ENCODE data around the gene HOXA3. TPM values are rescaled to one million over a fixed set of nuclear protein-coding genes. Genes with fewer than 3 reads are reported as not detected.

HOXA3 gene
- total RNA-seq, 4 donors from 2014 or later: 5.5 to 19.9 (median 6.2) TPM

DNA sequence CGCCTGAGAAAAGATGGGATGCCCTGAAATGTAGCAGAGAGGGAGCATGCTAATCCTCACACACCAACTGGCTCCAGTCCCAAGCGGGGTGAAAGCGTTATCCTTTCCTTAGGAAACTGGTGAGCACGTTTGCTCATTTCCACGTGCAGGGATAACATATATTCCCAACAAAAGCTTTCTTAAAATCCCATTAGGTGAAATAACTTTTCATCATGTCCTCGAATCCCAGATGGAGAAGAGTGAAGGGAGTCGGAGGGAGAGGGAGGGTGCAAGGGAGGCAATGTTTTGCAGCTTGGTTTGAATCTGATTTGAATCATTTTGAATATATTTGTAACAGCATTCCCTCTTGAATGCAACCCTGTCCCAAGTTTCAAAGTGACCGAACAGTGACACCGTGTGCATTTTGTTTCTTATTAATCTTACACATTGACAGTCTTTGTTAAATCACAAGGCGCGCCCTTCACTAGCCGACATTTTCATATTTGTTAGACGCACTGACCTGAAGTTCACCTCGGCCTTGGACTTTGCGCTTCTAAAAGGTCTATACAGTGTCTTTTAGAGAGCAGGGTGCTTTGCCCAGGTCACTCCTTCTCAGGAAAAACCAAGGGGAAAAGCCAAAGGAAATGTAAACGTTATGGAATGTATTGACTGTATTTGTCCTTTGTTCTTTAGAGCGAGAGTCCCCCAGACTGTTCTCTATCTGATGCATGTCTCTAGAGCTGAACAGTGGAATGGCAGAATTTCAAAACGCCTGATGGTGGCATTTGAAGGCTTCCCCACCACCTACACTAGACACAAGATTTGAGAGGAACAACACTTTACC is 18.8 kb downstream of the HOXA3 start:
- WGBS: 73% methylated on average over 18 of the region's 18 CpGs
- Histone ChIP-seq H3K4me1 (peaks cover 57% of the 10 kb centered on the region), H3K4me3 (no peak overlapping the region), H3K27me3 (no peaks in the 10 kb centered on the region), H3K36me3 (no peaks in the 10 kb centered on the region), H3K27ac (no peak overlapping the region), H3K9me3 (no peaks in the 10 kb centered on the region)
- DNase-seq (ENCODE audit: low spot score in 2 of 2): no peak
- TF ChIP-seq, protein P1, sequence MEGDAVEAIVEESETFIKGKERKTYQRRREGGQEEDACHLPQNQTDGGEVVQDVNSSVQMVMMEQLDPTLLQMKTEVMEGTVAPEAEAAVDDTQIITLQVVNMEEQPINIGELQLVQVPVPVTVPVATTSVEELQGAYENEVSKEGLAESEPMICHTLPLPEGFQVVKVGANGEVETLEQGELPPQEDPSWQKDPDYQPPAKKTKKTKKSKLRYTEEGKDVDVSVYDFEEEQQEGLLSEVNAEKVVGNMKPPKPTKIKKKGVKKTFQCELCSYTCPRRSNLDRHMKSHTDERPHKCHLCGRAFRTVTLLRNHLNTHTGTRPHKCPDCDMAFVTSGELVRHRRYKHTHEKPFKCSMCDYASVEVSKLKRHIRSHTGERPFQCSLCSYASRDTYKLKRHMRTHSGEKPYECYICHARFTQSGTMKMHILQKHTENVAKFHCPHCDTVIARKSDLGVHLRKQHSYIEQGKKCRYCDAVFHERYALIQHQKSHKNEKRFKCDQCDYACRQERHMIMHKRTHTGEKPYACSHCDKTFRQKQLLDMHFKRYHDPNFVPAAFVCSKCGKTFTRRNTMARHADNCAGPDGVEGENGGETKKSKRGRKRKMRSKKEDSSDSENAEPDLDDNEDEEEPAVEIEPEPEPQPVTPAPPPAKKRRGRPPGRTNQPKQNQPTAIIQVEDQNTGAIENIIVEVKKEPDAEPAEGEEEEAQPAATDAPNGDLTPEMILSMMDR (IDR thresholded peaks at IDR 0.05): no peak
- TF ChIP-seq POLR2AphosphoS5 (IDR thresholded peaks at IDR 0.05): no peak
- TF ChIP-seq EP300 (IDR thresholded peaks at IDR 0.05): no peak
- TF ChIP-seq POLR2A (IDR thresholded peaks at IDR 0.05): no peak

DNA sequence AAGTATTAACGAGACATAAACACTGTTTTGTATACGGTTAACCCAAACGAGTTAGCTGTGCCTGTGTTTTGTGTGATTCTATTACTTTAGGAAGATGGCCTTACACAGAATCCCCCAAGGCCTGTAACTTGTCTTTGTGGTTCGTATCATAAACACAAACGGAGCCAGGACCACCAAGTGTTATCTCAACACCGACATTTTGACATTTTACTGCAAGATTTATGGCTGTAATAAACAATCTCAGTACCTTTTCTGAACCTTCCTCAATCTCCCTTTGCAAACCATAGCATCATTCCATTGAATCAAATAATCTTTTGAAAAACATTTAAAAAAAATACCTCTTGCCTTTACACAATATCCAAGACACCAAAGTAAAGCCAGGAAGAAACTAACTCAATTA is 19.4 kb downstream of the HOXA3 start:
- H3K9me3 ChIP-seq: no peaks in the 10 kb centered on the region
- TF ChIP-seq EP300 (IDR thresholded peaks at IDR 0.05): no peak
- TF ChIP-seq, protein P1 (IDR thresholded peaks at IDR 0.05): no peak
- TF ChIP-seq POLR2A (IDR thresholded peaks at IDR 0.05): no peak
- no peak for TF ChIP-seq POLR2AphosphoS5 (IDR thresholded peaks at IDR 0.05)
- H3K27ac ChIP-seq: no peak overlapping the region
- DNase-seq (ENCODE audit: low spot score in 2 of 2): no peak
- H3K4me1 ChIP-seq: peaks cover 51% of the 10 kb centered on the region
- no peaks in the 10 kb centered on the region for H3K27me3 ChIP-seq
- H3K4me3 ChIP-seq: no peak overlapping the region
- 65% methylated on average over 6 of the region's 6 CpGs for WGBS
- H3K36me3 ChIP-seq: no peaks in the 10 kb centered on the region

DNA sequence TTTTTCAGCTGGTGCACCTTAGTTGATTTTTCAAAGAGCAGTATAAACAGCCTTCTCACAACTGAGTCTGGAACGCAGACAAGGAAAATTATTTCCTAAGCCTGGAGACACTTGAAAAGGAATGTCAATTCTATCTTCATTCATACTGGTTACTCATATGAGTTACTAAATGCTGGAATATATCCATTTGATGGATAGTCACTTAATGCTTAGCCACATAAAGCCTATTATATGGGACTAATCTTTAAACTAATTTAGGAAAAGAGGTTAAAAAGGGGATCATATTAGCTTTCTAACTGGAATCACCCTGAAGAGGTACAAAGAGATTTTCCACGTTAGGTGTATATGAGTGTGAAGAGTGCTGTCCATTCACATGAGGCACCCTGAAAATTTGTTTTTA is 20.2 kb downstream of the HOXA3 start:
- TF ChIP-seq, protein P1 (IDR thresholded peaks at IDR 0.05): no peak
- TF ChIP-seq EP300 (IDR thresholded peaks at IDR 0.05) (no peak), POLR2A (IDR thresholded peaks at IDR 0.05) (no peak), POLR2AphosphoS5 (IDR thresholded peaks at IDR 0.05) (no peak)
- Histone ChIP-seq H3K4me1 (peaks cover 46% of the 10 kb centered on the region), H3K27ac (no peak overlapping the region), H3K36me3 (no peaks in the 10 kb centered on the region), H3K9me3 (no peaks in the 10 kb centered on the region), H3K27me3 (no peaks in the 10 kb centered on the region), H3K4me3 (no peak overlapping the region)
- DNase-seq (ENCODE audit: low spot score in 2 of 2): no peak
- WGBS: 75% methylated on average over 2 of the region's 2 CpGs

DNA sequence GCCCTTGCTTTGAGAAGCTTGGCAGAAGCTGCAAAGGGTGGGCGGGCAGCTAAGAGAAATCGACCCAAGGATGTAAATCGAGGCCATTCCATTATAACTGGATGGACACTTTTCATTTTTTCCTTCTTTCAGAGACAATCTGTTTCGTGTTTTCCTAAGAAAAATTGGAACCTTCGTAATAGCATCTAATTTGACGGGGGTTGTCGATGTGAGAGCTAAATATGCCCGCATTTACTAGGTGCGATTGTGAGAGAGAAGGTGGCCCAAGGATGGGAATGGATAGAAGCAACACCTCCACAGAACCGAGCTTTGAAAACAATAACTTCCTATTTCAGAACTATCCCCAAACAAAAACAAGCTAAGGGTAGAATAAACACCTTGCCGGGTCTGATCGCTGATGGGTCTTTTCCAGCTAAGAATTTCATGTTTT is 21.0 kb downstream of the HOXA3 start:
- Histone ChIP-seq H3K4me1 (peaks cover 38% of the 10 kb centered on the region), H3K27ac (peak overlapping the region; percentile 87), H3K9me3 (no peaks in the 10 kb centered on the region), H3K36me3 (no peaks in the 10 kb centered on the region), H3K4me3 (peak overlapping the region; percentile 85), H3K27me3 (no peaks in the 10 kb centered on the region)
- 44% methylated on average over 12 of the region's 12 CpGs for WGBS
- TF ChIP-seq, protein P1 (IDR thresholded peaks at IDR 0.05): no peak
- TF ChIP-seq POLR2AphosphoS5 (IDR thresholded peaks at IDR 0.05) (no peak), EP300 (IDR thresholded peaks at IDR 0.05) (no peak), POLR2A (IDR thresholded peaks at IDR 0.05) (no peak)
- no peak for DNase-seq (ENCODE audit: low spot score in 2 of 2)

DNA sequence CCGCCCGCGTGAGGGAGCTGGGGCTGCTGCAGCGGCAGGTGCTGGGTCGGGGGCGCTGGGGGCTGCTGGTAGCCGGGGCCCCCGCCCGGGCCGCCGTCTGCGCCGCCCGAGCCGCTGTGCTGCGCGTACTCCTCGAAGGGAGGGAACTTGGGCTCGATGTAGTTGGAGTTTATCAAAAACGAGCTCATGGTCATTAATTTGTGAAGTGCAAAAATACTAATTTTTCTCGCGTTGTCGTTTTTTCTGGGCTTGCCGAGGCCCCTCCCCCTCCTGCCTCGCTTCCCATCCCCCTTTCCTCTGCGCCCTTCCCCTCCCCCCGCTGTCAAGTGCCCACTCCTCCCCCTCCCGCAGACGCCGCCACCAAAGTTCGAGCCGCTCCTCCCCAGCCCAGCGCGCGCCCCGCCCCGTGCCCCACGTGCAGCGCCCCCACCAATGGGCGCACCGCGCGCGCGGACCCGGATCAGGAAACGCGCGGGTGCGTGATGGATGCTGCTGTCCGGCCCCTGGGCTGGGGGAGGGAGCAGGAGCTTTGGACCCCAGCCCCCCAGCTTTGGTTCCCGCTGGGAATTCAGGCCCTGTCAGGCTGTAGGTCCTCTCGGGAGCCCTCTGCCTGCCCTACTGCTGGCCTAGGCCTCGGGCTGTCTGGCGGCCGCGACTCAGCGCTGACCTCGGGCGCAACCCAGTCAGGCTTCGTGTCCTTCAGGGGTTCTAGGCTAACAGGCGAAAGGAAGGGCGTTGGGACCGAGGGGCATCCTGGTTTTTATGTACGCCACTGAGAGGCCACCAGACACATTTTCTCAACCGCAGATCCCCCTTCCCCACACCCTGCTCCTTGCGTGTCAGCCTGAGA is 21.6 kb downstream of the HOXA3 start, which contains the start of gene HOXA4:
Gene HOXA4, minus strand, starts transcription at position 218 of the 850 bp plus-strand sequence. Its CDS starts 24 bp downstream, at position 194.
- no peaks in the 10 kb centered on the region for H3K36me3 ChIP-seq
- peak within 1 kb of the TSS; percentile 87 for H3K27ac ChIP-seq
- TF ChIP-seq EP300 (IDR thresholded peaks at IDR 0.05) (no peak), POLR2A (IDR thresholded peaks at IDR 0.05) (peak in 1 of 2 donors; percentile 76), POLR2AphosphoS5 (IDR thresholded peaks at IDR 0.05) (peak; percentile 63 to 80 (median 63))
- TF ChIP-seq, protein P1 (IDR thresholded peaks at IDR 0.05): no peak
- peak within 1 kb of the TSS; percentile 85 for H3K4me3 ChIP-seq
- peak; percentile 95 to 96 for DNase-seq (ENCODE audit: low spot score in 2 of 2)
- H3K4me1 ChIP-seq: peaks cover 32% of the 10 kb centered on the region
- WGBS: 6% methylated on average over 29 of the region's 67 CpGs
- H3K9me3 ChIP-seq: no peaks in the 10 kb centered on the region
- H3K27me3 ChIP-seq: no peaks in the 10 kb centered on the region
